ENCODE results near the gene RPS21.

The RPS21 gene

GRCh38 chr20:62358171-62359042 lies 28.5 kb upstream of the RPS21 start:
- H2AFZ ChIP-seq (ENCODE audit: low read depth, low read length, severe bottlenecking) = no peak overlapping the region
- no peak overlapping the region for H3K9ac ChIP-seq (ENCODE audit: low read length)
- no peaks in the 10 kb centered on the region for H3K27me3 ChIP-seq (ENCODE audit: low read length)
- no peaks in the 10 kb centered on the region for H3F3A ChIP-seq (ENCODE audit: insufficient read depth)
- no peaks in the 10 kb centered on the region for H3K9me3 ChIP-seq (ENCODE audit: insufficient read depth, low read length)
- no peaks in the 10 kb centered on the region for H3K9me2 ChIP-seq (replicated peaks; ENCODE audit: insufficient read depth, low read length)
- H4K20me1 ChIP-seq (ENCODE audit: low read depth, low read length) = no peaks in the 10 kb centered on the region
- TF ChIP-seq CTCF (IDR thresholded peaks at IDR 0.05; ENCODE audit: insufficient read depth, low read length, poor library complexity, severe bottlenecking) (no peak), EZH2phosphoT487 (conservative IDR thresholded peaks at IDR 0.05; ENCODE audit: low read length) (no peak)
- no peak overlapping the region for H3K27ac ChIP-seq (ENCODE audit: low read depth, low read length)
- no peak overlapping the region for H3K4me3 ChIP-seq (ENCODE audit: insufficient read depth, low read length, poor library complexity, severe bottlenecking)
- H3K36me3 ChIP-seq (ENCODE audit: low read length) = no peaks in the 10 kb centered on the region
- no peaks in the 10 kb centered on the region for H3K79me2 ChIP-seq (ENCODE audit: insufficient read depth, low read length)
- H3K4me2 ChIP-seq (ENCODE audit: low read depth, low read length, poor library complexity, severe bottlenecking) = no peak overlapping the region

- Histone ChIP-seq H3K36me3 (ENCODE audit: low read length) (no peaks in the 10 kb centered on the region), H4K20me1 (ENCODE audit: low read depth, low read length) (no peaks in the 10 kb centered on the region), H3K4me3 (ENCODE audit: insufficient read depth, low read length, poor library complexity, severe bottlenecking) (no peak overlapping the region), H3K9ac (ENCODE audit: low read length) (no peak overlapping the region), H3K79me2 (ENCODE audit: insufficient read depth, low read length) (no peaks in the 10 kb centered on the region), H3K27me3 (ENCODE audit: low read length) (no peaks in the 10 kb centered on the region), H3K4me2 (ENCODE audit: low read depth, low read length, poor library complexity, severe bottlenecking) (no peak overlapping the region), H3K9me2 (replicated peaks; ENCODE audit: insufficient read depth, low read length) (no peaks in the 10 kb centered on the region), H3K27ac (ENCODE audit: low read depth, low read length) (no peak overlapping the region), H3K9me3 (ENCODE audit: insufficient read depth, low read length) (no peaks in the 10 kb centered on the region), H3F3A (ENCODE audit: insufficient read depth) (no peaks in the 10 kb centered on the region), H2AFZ (ENCODE audit: low read depth, low read length, severe bottlenecking) (no peak overlapping the region)
- no peak for TF ChIP-seq CTCF (IDR thresholded peaks at IDR 0.05; ENCODE audit: insufficient read depth, low read length, poor library complexity, severe bottlenecking)
- TF ChIP-seq EZH2phosphoT487 (conservative IDR thresholded peaks at IDR 0.05; ENCODE audit: low read length) = no peak
These were observed 27.8 kb upstream of the RPS21 start for GRCh38 chr20:62359043-62359490.

- H4K20me1 ChIP-seq (ENCODE audit: low read depth, low read length) = no peaks in the 10 kb centered on the region
- H3K4me3 ChIP-seq (ENCODE audit: insufficient read depth, low read length, poor library complexity, severe bottlenecking) = no peak overlapping the region
- H3F3A ChIP-seq (ENCODE audit: insufficient read depth) = no peaks in the 10 kb centered on the region
- H3K27ac ChIP-seq (ENCODE audit: low read depth, low read length) = no peak overlapping the region
- H3K9me2 ChIP-seq (replicated peaks; ENCODE audit: insufficient read depth, low read length) = no peaks in the 10 kb centered on the region
- H3K9me3 ChIP-seq (ENCODE audit: insufficient read depth, low read length) = no peaks in the 10 kb centered on the region
- H3K36me3 ChIP-seq (ENCODE audit: low read length) = no peaks in the 10 kb centered on the region
- H3K9ac ChIP-seq (ENCODE audit: low read length) = no peak overlapping the region
- H3K79me2 ChIP-seq (ENCODE audit: insufficient read depth, low read length) = no peaks in the 10 kb centered on the region
- H3K27me3 ChIP-seq (ENCODE audit: low read length) = no peaks in the 10 kb centered on the region
- no peak overlapping the region for H3K4me2 ChIP-seq (ENCODE audit: low read depth, low read length, poor library complexity, severe bottlenecking)
- no peak overlapping the region for H2AFZ ChIP-seq (ENCODE audit: low read depth, low read length, severe bottlenecking)
- TF ChIP-seq EZH2phosphoT487 (conservative IDR thresholded peaks at IDR 0.05; ENCODE audit: low read length) (no peak), CTCF (IDR thresholded peaks at IDR 0.05; ENCODE audit: insufficient read depth, low read length, poor library complexity, severe bottlenecking) (no peak)
These were observed 27.3 kb upstream of the RPS21 start for GRCh38 chr20:62359491-62360121.
